GM10266 (cell line): ENCODE results near the gene LNX1.

ENCODE experiments used
- DNase-seq: peaks from one replicate; pipeline ENCODE4 v3.0.0; 2012; ENCODE audit errors: extremely low spot score
- TF ChIP-seq, protein P1 (sequence below): IDR thresholded peaks from 2 replicates; pipeline ENCODE4 v1.5.1; 2012; ENCODE audit warnings: mild to moderate bottlenecking, low read depth; ENCODE audit not compliant: control insufficient read depth, insufficient read depth; ENCODE audit errors: missing control alignments

The LNX1 gene

DNA sequence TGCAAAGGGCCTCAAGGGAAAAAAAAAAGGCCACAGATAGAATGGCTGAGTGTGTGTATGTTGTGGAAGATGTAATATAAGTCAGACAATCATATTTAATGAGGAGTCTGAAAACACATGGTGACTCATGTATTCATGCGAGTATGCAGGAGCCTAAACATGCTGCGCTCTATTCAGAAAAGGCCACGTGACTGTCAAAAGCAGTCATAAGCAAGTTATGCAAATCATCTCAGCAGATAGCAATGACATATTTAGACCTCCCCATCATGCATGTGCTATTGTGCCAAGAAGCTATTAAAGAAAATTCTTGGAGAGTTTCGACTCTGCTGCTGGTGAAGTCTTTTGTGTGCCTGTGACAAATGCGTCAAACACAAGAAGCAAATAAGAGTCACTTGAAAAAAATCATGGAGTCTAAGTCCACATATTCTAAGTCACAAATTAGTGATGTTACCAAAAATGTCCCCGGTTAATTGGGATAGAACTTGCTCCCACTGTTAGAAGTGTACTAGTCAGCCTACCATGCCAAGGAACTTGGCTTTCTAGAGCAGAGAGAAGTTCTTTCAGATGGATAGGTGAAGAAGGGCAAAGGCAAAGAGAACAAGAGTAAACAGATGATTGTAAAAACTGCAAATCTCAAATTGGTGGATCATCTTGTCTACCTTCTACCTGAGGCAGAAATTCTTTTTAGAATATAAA, 5.0 kb downstream of the LNX1 start:
- DNase-seq: no peak

DNA sequence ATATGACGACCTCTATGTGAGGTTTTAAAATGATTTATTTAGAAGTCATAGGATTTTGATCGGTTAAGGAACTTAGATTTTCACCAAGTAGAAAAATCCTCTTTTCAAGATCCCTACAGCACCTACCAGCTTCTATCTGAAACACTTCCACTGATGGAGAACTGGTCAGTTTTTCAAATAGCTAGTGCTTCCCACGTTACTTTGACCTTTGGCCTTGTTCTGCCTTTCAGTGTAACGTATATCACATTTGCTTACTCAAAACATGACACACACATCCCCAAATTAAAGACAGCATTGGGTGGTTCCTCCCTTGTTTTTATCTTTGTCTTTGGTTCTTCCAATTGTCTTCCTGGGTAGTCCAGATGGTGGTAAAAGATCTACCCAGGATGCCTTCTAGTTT, 6.6 kb downstream of the LNX1 start:
- TF ChIP-seq, protein P1, sequence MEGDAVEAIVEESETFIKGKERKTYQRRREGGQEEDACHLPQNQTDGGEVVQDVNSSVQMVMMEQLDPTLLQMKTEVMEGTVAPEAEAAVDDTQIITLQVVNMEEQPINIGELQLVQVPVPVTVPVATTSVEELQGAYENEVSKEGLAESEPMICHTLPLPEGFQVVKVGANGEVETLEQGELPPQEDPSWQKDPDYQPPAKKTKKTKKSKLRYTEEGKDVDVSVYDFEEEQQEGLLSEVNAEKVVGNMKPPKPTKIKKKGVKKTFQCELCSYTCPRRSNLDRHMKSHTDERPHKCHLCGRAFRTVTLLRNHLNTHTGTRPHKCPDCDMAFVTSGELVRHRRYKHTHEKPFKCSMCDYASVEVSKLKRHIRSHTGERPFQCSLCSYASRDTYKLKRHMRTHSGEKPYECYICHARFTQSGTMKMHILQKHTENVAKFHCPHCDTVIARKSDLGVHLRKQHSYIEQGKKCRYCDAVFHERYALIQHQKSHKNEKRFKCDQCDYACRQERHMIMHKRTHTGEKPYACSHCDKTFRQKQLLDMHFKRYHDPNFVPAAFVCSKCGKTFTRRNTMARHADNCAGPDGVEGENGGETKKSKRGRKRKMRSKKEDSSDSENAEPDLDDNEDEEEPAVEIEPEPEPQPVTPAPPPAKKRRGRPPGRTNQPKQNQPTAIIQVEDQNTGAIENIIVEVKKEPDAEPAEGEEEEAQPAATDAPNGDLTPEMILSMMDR: no peak
- DNase-seq: no peak

More for the DNA sequence above, 5.0 kb downstream of the LNX1 start:
- TF ChIP-seq, protein P1: no peak

DNA sequence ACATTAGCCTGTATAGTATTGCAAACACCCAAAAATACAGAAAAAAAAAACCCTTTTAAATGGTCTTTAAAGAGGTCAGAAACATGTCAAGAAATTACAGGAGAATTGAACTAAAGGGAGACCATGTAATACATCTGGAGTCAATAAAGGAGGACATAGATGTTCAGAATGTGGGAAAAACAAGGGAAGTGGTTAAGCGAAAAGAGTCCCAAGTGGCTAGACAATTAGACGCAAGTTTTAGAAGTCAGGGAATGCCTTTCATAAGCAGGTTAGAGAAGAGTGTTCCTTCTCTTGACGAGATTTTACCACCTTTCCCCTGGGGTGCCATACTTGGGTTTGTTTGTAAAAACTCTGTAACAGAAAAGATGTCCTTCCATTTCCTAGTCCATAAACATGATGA, 7.8 kb downstream of the LNX1 start:
- TF ChIP-seq, protein P1: no peak
- no peak for DNase-seq

DNA sequence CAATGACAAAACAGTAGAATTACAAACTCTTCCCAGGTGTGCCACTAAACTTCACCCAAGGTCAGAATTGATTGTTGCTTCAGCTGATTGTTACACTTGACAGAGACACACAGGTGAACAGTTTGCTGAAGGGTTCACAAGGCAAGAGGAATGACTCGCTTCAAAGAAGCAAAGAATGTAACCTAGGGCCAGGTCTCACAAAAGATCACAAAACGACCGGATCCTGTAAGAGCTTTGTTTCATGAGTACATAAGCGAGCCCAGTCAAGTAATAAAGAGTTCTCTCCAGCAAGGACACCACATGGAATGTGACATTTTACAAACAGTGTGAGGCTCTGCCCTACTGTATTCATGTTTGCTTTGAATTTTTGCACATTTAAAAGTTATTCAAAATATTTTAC, 9.1 kb downstream of the LNX1 start:
- no peak for DNase-seq
- TF ChIP-seq, protein P1: no peak

DNA sequence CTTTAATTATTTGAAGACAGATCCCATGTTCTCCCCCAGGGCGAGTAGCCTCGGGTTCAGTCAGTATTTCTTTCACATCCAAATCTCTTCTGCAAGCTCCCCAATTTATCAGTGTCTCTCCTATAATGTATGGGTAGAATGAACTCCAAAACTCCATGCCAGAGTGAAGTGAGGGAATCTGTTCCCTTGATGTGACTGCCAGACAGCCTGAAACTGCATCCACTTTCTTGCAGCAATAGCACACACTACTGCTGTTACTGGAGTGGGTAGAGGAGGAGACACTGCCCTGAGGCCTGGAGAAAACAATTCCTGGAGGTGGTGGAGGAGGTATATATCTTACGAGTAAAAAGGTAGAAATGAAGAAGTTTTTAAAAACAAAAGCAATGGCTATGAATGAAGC, 11.0 kb downstream of the LNX1 start:
- TF ChIP-seq, protein P1: no peak
- no peak for DNase-seq

DNA sequence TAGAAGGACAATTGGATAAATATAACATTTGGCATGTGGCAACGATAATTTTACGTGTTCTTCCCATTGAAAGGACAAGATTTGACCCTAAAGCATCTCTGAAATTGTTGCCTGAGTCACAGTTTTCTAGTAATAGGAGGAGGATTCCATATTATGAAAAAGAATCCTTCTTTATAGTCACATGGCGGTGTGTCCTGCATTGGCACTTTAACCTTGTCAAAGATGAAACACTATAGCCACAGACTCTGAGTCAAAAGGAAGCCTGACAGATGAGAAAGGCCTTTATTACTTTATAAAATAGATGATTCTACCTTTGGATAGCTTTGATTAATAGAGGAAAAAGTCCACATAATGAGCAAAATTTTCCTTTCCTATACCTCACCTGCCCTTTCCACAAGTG, 11.5 kb downstream of the LNX1 start:
- TF ChIP-seq, protein P1: no peak
- DNase-seq: no peak

DNA sequence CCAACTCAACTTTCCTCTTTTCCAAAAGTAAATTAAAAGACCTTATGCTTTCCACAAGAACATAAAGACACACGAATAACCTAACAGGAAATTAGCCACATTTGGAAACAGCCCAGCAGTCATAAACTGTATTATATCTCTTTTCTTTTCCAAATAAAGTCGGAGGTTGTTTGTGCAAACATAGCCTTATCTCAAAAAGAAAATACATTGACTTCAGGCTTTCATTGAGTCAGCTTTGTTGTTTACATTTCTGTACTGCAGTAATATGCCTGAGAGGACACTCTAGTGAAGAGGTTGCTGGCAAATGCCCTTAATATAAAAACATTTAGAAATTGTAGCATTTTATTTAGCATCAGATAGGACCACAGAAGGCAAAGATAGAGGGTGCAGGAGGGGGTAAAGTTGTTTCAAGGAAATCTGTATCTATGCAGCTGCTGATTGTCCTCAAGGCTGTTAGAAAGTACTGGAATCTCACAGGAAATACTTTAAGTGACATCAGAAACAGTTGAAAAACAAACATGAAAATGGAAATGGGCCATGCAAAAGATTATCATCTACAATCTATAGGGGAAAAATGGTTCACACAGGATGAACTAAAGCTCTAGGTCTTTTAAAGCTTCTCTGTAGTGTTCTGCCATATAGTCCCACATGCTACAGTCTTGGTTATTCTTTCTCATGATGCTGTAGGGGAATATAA, 14.5 kb downstream of the LNX1 start:
- TF ChIP-seq, protein P1: no peak
- no peak for DNase-seq
